Endothelial cell of hepatic sinusoid (primary cell): ENCODE data around the gene SERINC2.
"Not testable (repeated sequence)": the region's sequence is repeated elsewhere in the genome, so short reads cannot be mapped to it uniquely, and the experiment has no call there.

Experiments
- in situ Hi-C: cut with HindIII; loops from 2 replicates; pipeline ENCODE4 v1.10.0; 2017; ENCODE audit warnings: low sequenced_read_pairs

The SERINC2 gene

DNA sequence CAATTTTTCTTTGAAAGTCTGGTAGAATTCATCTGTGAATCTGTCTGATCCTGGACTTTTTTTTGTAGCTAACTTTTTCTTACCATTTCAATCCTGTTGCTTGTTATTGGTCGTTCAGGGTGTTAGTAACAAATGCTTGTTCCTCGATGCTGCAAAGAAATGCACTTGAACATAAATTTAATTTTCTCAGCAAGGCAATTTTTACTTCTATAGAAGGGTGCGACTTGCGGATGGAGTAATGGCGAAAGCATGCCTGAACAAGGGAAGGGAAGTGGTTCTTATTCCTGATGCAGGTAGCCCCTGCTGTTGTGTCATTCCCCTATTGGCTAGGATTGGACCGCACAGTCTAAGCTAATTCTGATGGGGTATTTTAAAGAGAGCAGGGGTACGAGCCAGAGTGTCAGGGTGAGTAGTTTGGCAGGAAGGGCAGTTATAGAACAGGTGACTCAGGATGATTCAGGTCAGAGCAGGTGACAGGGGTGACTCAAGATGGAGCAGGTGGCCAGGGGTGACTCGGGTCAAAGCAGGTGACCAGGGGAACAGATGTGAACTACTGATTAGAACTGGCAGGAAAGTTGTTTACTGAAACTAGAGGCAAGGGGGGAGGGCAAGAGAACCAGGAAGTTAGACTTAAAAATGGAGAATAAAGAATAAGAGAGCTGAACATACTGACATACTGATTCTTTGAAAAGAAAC is 40.5 kb downstream of the SERINC2 start:
- in situ Hi-C loops = no loop called here

DNA sequence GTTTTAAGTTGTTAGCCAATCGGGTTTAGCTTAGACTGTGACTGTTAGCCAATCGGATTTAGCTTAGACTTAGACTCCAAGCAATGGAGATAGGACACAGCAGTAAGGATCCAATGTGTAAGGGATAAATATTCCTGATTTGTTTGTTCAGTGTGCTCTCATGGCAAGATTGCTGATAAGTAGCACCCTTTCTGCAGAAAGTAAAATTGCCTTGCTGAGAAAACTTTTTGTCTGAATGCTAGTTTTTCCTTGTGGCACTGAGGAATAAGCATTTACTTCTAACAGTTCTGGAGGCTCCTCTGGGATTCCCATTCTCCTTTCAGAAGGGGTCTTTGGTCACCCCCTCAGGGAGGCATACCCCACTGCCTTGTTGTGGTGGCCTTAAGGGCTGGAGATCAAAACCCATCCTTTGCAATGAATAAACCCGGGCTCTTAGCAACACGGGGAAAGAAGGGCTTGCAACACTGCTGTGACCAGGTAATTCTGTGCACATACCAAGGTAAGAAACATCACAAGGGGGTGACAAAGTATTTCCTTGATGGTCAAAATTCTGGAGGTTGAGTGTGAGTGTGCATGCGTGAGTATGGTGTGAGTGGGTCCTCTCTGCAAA is 45.4 kb downstream of the SERINC2 start:
- in situ Hi-C loops = no loop called here

DNA sequence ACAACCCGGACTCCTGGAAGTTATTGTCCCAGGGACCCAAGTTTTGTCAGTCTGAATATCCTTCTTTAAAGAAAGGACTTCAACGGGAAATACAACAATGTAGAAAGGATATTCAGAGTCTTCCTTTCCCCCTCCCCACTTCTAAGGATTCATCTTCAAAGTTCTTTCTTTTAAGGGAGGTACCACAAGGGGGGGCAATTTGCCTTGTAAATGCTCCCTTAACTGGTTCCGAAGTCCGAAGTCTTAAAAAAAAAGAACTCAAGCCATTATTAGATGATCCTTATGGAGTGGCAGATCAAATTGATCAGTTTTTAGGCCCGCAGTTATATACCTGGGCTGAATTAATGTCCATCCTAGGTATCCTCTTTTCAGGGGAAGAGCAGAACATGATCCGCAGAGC is 47.0 kb downstream of the SERINC2 start:
- in situ Hi-C loops = loop anchor here (5.0 kb wide), 1 partner anchor 38 kb away; no protein-coding TSS in a partner anchor

DNA sequence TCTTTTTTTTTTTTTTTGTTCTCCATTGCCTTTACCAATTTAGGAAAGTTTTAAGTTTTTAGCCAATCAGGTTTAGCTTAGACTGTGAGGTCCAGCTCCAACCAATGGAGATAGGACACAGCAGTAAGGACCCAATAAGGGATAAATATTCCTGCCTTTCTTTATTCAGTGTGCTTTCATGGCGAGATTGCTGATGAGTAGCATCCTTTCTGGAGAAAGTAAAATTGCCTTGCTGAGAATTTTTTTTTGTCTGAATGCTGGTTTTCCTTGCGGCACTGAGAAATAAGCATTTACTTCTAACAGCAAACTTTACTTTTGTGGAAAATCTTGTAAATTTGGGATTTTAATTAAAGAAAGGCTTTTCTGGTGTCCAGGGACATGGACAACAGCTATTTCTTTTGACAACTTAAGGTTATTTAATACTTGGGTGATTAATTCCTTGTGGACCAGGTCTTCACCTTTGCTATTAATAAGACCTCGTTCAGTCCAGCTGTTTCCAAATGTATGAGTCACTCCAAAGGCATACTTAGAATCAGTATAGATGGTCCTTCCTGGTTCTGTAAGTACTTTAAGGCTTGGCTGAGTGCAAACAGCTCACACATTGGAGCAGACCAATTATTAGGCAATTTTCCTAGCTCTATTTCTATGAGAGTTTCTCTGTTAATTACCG is 54.1 kb downstream of the SERINC2 start:
- in situ Hi-C loops = no loop called here

DNA sequence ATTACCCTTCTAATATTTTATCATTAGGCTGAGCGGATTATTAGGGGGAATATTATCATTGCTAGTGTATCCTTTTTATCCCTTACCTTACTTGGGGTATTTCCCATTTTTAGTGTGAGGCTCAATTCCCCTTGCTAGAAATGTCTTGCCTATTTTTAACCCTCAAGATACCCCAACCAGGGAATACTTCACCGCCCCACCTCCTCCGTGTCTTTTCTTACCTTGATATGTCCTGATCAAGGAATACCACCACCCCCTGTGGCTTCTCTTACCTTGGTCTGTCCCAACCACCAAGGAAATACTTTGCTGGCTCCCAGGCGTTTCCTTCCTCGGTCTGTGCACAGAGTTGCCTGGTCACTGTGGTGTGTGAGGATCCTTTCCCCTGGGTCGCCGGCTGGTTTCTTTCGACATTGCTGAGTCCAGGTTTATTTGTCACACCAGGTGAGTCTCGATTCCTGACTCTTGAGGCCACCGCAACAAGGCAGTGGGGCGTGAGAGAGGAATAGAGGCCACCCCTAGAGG is 57.8 kb downstream of the SERINC2 start:
- in situ Hi-C loops = no loop called here

DNA sequence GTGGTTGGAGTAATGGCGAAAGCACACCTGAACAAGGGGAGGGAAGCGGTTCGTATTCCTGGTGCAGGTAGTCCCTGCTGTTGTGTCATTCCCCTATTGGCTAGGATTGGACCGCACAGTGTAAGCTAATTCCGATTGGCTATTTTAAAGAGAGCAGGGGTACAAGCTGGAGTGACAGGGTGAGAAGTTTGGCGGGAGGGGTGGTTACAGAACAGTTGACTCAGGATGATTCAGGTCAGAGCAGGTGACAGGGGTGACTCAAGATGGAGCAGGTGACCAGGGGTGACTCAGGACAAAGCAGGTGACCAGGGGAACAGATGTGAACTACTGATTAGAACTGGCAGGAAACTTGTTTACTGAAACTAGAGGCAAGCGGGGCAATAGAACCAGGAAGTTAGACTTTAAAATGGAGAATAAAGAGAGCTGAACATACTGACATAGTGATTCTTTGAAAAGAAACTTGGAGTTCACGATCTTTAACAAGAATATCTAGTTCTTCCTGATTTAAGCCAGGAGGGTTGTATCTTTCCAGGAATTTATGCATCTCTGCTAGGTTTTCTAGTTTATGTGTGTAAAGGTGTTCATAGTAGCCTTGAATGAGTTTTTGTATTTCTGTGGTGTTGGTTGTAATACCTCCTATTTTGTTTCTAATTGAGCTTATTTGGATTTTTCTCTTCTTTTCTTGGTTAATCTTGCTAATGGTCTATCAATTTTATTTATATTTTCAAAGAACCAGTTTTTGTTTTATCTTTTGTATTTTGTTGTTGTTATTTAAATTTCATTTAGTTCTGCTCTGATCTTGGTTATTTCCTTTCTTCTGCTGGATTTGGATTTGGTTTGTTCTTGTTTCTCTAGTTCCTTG is 58.7 kb downstream of the SERINC2 start:
- in situ Hi-C loops = not testable (repeated sequence)

DNA sequence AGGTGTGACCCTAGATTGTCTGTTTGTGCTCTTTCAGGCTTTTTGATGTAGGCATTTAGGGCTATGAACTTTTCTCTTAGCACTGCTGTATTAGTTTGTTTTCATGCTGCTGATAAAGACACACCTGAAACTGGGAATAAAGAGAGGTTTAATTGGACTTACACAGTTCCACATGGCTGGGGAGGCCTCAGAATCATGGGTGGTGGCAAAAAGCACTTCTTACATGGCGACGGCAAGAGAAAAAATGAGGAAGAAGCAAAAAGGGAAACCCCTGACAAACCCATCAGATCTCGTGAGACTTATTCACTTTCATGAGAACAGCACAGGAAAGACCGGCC is 59.3 kb downstream of the SERINC2 start:
- in situ Hi-C loops = not testable (repeated sequence)

DNA sequence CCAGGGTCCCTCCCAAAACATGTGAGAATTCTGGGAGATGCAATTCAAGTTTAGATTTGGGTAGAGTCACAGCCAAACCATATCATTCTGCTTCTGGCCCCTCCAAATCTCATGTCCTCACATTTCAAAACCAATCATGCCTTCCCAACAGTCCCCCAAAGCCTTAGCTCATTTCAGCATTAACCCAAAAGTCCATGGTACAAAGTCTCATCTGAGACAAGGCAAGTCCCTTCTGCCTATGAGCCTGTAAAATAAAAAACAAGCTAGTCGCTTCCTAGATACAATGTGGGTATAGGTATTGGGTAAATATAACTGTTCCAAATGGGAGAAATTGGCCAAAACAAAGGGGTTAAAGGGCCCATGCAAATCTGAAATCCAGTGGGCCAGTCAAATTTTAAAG is 59.7 kb downstream of the SERINC2 start:
- in situ Hi-C loops = not testable (repeated sequence)

DNA sequence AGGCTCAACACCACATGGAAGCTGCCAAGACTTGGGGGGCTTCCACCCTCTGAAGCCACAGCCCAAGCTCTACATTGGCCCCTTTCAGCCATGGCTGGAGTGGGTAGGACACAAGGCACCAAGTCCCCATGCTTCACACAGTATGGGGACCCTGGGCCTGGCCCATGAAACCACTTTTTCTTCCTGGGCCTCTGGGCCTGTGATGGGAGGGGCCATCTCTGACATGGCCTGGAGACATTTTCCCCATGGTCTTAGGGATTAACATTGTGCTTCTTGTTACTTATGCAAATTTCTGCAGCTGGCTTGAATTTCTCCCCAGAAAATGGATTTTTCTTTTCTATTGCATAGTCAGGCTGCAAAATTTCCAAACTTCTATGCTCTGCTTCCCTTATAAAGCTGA is 60.5 kb downstream of the SERINC2 start:
- in situ Hi-C loops = not testable (repeated sequence)

DNA sequence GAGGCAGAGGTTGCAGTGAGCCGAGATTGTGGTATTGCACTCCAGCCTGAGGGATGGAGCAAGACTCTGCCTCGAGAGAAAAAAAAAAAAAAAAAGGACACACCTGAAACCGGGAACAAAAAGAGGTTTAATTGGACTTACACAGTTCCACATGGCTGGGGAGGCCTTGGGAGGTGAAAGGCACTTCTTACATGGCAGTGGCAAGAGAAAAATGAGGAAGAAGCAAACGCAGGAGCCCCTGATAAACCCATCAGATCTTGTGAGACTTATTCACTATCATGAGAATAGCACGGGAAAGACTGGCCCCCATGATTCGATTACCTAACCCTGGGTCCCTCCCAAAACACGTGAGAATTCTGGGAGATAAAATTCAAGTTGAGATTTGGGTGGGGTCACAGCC is 61.6 kb downstream of the SERINC2 start:
- in situ Hi-C loops = not testable (repeated sequence)

DNA sequence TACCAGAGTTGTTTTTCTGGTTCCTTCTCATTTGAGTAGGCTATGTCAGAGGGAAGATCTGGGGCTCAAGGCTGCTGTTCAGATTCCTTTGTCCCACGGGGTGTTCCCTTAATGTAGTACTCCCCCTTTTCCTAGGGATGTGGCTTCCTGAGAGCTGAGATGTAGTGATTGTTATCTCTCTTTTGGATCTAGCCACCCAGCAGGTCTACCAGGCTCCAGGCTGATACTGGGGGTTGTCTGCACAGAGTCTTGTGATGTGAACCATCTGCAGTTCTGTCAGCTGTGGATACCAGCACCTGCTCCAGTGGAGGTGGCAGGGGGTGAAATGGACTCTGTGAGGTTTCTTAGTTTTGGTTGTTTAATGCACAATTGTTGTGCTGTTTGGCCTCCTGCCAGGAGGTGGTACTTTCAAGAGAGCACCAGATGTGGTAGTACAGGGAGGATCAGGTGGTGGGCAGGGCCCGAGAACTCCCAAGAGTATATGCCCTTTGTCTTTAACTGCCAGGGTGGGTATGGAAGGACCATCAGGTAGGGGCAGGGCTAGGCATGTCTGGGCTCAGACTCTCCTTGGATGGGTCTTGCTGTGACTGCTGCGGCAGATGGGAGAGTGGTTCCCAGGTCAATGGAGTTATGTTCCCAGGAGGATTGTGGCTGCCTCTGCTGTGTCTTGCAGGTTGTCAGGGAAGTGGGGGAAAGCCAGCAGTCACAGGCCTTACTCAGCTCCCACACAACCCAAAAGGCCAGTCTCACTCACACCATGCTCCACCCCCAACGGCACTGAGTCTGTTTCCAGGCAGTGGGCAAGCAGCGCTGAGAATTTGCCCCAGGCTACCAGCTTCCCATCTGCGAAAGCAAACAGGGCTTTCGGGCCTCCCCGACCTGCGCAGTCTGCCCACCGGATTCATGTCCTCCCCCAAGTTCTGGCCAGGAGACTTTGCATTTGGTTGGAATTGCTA is 64.2 kb downstream of the SERINC2 start:
- in situ Hi-C loops = no loop called here

DNA sequence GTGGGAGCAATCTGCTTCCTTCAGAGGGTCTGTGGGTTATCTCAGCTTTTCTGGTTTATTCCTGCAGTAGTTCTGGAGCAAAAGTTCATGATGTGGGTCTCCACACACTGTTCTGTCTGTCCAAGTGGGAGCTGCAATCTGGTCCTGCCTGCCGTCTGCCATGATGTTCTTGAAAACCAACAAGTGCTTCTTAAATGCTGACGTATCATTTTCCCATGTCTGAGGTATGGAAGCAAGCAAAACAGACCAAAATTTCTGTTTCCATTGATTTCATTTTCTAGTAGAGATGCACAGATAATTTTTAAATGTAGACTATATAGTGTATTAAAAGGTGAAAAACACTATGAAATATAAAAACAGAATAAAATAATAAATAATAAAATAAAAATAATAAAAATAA is 65.2 kb downstream of the SERINC2 start:
- in situ Hi-C loops = no loop called here

DNA sequence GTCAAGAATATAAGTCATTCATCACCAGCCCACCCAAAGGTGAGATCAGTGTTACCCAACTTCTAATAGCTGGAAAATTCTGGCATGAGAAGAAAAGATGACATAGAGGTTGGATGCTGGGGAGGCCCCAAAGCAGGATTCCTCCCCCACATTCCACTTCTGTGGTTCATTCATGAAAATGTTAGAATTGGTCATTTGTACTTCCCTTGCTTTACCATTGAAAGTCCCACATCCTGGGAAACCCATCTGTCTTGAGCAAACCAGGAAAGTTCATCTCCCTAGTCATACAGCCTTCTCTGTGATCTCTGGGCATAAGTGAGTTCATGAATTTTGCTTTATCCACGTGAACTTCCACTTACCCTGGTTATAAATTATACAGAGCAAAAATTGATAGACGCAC is 66.8 kb downstream of the SERINC2 start:
- in situ Hi-C loops = no loop called here

DNA sequence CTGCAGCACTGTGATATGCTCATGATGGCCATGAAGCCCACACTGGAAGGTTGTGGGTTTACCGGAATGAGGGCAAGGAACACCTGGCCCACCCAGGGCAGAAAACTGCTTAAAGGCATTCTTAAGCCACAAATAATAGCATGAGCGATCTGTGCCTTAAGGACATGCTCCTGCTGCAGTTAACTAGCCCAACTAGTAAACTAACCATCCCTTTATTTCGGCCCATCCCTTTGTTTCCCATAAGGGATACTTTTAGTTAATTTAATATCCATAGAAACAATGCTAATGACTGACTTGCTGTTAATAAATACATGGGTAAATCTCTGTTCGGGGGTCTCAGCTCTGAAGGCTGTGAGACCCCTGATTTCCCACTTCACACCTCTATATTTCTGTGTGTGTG is 67.4 kb downstream of the SERINC2 start:
- in situ Hi-C loops = not testable (repeated sequence)

DNA sequence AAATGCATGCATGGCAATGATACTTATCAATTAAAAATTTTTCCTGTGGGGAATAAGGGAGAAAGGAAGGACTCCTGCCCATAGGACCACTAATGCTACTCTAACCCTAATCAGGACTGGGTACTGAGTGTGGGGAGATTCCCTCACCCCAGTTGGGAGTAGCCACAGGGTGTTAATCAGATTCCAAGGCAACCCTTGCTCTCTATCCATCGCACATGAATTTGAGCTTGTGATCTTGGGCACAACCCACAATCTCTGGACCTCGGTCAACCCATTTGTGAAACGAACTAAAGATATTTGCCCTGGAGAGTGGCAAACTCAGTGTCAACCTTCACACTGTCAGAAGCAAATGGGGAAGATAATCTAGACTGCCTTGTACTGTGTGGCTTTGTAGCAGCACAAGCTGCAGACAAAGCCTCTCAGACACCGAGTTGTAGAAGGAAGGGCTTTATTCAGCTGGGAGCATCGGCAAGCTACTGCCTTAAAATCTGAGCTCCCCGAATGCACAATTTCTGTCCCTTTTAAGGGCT is 69.5 kb downstream of the SERINC2 start:
- in situ Hi-C loops = no loop called here

DNA sequence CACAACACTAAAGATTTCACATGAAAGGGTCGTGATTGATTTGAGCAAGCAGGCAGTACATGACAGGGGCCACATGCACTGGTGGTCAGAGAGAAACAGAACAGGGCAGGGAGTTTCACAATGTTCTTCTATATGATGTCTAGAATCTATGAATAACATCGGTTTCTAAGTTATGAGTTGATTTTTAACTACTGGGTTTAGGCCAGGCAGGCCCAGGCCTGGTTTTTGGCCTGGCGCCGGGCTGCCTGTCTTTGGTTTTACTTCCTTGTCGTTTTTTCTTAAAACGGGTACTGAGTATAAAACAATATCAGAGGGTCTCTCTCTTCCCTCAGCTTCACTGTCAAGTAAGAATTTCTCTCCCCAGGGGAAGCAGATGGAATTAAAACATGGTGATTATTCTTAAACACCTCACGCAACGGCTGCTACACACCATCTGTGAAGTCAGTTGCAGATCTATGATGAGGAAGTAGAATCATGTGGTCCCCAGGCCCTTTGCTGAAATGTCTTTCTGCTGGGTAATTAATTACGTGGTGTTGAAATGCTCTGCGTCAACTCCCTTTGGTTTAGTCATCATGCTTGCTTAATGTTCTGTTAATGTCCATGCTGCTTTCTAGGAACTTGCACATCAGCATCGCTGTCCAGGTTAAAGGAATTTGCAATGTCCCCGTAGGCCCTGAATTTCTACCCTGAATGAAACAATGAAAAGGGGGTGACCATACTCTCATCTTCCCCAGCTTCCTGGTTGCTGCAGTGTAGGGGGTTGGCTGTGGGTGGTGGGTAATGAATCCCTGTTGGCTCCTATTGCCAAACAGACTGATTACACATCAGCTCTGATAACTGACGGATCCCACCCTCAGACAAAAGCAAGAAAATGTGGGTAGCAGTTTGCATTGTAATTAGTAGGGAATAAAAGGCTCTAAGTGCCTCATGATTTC is 70.3 kb downstream of the SERINC2 start:
- in situ Hi-C loops = no loop called here
